AML-193 (cell line): ENCODE measurements around the gene PROKR1.
"Not testable (repeated sequence)": the region's sequence is repeated elsewhere in the genome, so short reads cannot be mapped to it uniquely, and the experiment has no call there.

Experiments
- DNase-seq, 2 experiments: peaks; one replicate each; lab custom pipeline; 2025; lab: John Stamatoyannopoulos, UW

Gene PROKR1

GRCh38 chr2:68658266-68658665, 14.9 kb downstream of the PROKR1 start:
- no peak for DNase-seq

GRCh38 chr2:68659081-68659480, 15.7 kb downstream of the PROKR1 start:
- no peak for DNase-seq

- DNase-seq: no peak
Observed at GRCh38 chr2:68660658-68661057, 17.3 kb downstream of the PROKR1 start.

- DNase-seq: peak; percentile 61 to 65
Observed at GRCh38 chr2:68662466-68662865, 19.1 kb downstream of the PROKR1 start.

GRCh38 chr2:68663371-68664156, 20.2 kb downstream of the PROKR1 start:
- no peak for DNase-seq

- no peak for DNase-seq
Observed at GRCh38 chr2:68667371-68667770, 24.0 kb downstream of the PROKR1 start.

GRCh38 chr2:68669651-68670050, 26.3 kb downstream of the PROKR1 start:
- DNase-seq: no peak

GRCh38 chr2:68671961-68672360, 28.6 kb downstream of the PROKR1 start:
- no peak for DNase-seq

GRCh38 chr2:68673631-68674030, 30.3 kb downstream of the PROKR1 start:
- DNase-seq: no peak

- DNase-seq: no peak
Observed at GRCh38 chr2:68675470-68675869, 32.1 kb downstream of the PROKR1 start.

GRCh38 chr2:68677837-68678236, 34.5 kb downstream of the PROKR1 start:
- not testable (repeated sequence) for DNase-seq

- DNase-seq: not testable (repeated sequence)
Observed at GRCh38 chr2:68679166-68679916, 36.0 kb downstream of the PROKR1 start.

GRCh38 chr2:68679917-68680267, 36.5 kb downstream of the PROKR1 start:
- not testable (repeated sequence) for DNase-seq

- no peak for DNase-seq
Observed at GRCh38 chr2:68684197-68684596, 40.8 kb downstream of the PROKR1 start.

GRCh38 chr2:68686178-68686577, 42.8 kb downstream of the PROKR1 start:
- DNase-seq: no peak

GRCh38 chr2:68687018-68687417, 43.6 kb downstream of the PROKR1 start:
- DNase-seq: no peak

- DNase-seq: peak; percentile 90
Observed at GRCh38 chr2:68689553-68690537, 46.5 kb downstream of the PROKR1 start.

- DNase-seq: no peak
Observed at GRCh38 chr2:68690851-68691250, 47.5 kb downstream of the PROKR1 start.

- DNase-seq: peak; percentile 11 to 56
Observed at GRCh38 chr2:68692511-68692910, 49.1 kb downstream of the PROKR1 start.

GRCh38 chr2:68693951-68694350, 50.6 kb downstream of the PROKR1 start:
- no peak for DNase-seq

GRCh38 chr2:68695971-68696370, 52.6 kb downstream of the PROKR1 start:
- DNase-seq: no peak

- DNase-seq: no peak
Observed at GRCh38 chr2:68696554-68696953, 53.2 kb downstream of the PROKR1 start.
